ENCODE data around the gene AGBL1. TPM values are rescaled to one million over a fixed set of nuclear protein-coding genes. Genes with fewer than 3 reads are reported as not detected.
"Not testable (repeated sequence)": the region's sequence is repeated elsewhere in the genome, so short reads cannot be mapped to it uniquely, and the experiment has no call there.

Gene AGBL1
- total RNA-seq, 1 donor from 2014 or later: 5.5 TPM

DNA sequence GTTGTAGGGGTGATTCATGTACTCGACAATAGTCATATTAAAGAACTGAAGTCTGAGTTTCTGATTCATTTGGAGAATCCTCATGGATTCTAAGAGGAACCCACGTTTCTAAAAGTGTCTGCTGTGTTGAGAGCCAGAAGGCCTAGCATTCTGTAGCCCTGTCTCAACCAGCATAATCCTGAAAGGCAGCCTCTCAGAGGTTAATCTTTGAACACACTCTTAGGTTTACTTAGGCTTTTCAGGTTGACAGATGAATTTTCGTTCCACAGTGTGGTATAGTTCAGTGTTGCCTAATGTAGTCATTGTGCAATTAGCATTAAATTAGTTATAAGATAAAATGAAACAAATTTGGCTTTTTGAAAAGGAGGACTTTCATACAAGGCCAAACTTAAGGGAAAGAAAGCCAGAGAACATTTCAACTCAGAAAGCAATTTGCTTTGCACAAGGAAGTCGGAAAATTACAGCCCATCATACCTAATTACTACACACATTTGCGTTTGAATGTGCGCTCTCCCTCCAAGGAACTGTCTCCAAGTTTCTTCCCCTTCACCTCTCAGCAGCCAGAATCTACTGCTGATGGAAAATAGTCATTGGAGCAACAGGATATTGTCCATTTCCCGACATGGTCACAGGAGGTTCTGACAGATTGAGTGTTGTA, 42.0 kb downstream of the AGBL1 start:
- peaks cover 2% of the 10 kb centered on the region for H3K27me3 Mint-ChIP-seq (ENCODE audit: insufficient read depth, low read depth)
- no peaks in the 10 kb centered on the region for H3K4me1 Mint-ChIP-seq
- H3K9me3 ChIP-seq (ENCODE audit: low read depth): no peaks in the 10 kb centered on the region
- H3K27ac Mint-ChIP-seq: no peak overlapping the region
- no peak overlapping the region for H3K4me3 Mint-ChIP-seq
- H3K4me3 ChIP-seq: no peak overlapping the region
- no peak overlapping the region for H3K4me2 ChIP-seq
- H3K9ac ChIP-seq: no peak overlapping the region
- no peaks in the 10 kb centered on the region for H4K20me1 ChIP-seq (ENCODE audit: low read depth)
- no peak overlapping the region for H3K27ac ChIP-seq
- no peak for DNase-seq (ENCODE audit: low spot score)
- H3K36me3 ChIP-seq: no peaks in the 10 kb centered on the region
- no peaks in the 10 kb centered on the region for H3K27me3 ChIP-seq
- peaks cover 7% of the 10 kb centered on the region for H3F3A ChIP-seq (ENCODE audit: low read depth)
- no peaks in the 10 kb centered on the region for H3K79me2 ChIP-seq (ENCODE audit: low read depth)
- peaks cover 18% of the 10 kb centered on the region for H3K4me1 ChIP-seq
- no peaks in the 10 kb centered on the region for H3K36me3 Mint-ChIP-seq
- peak overlapping the region; percentile 37 for H2AFZ ChIP-seq (replicated peaks)
- TF ChIP-seq, protein P1, sequence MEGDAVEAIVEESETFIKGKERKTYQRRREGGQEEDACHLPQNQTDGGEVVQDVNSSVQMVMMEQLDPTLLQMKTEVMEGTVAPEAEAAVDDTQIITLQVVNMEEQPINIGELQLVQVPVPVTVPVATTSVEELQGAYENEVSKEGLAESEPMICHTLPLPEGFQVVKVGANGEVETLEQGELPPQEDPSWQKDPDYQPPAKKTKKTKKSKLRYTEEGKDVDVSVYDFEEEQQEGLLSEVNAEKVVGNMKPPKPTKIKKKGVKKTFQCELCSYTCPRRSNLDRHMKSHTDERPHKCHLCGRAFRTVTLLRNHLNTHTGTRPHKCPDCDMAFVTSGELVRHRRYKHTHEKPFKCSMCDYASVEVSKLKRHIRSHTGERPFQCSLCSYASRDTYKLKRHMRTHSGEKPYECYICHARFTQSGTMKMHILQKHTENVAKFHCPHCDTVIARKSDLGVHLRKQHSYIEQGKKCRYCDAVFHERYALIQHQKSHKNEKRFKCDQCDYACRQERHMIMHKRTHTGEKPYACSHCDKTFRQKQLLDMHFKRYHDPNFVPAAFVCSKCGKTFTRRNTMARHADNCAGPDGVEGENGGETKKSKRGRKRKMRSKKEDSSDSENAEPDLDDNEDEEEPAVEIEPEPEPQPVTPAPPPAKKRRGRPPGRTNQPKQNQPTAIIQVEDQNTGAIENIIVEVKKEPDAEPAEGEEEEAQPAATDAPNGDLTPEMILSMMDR (IDR thresholded peaks at IDR 0.05): no peak
- TF ChIP-seq EZH2phosphoT487 (IDR thresholded peaks at IDR 0.05) (no peak), EZH2 (IDR thresholded peaks at IDR 0.05) (no peak)
- H3K9me3 Mint-ChIP-seq: no peaks in the 10 kb centered on the region

DNA sequence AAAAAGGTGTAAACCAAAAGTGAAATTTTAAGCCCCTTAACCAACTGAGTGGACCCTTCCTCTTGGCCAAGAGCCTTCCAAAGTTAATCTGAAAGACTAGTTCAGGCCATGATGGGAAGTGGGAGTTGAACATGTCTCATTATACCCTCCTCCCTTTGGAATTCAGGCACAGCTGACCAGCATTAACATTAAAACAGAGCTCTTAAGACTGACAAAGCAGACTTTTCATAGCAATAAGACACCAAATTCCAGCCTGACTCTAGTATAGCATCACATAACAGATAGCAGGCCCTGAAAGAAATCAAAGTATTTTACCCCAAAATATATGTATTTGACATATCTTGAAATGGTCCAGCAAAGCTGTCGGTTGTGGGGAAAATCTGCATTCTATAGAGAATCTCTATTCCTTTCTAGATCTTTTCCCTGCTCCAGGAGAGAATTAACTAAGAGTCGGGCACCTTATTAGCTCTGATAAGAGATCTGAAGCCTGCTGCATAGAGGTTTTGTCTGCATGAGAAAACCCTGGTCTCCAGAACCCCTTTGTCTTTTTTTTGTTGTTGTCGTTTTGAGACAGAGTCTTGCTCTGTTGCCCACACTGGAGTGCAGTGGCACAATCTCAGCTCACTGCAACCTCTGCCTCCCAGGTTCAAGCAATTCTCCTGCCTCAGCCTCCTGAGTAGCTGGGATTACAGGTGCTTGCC, 43.2 kb downstream of the AGBL1 start:
- H3K27me3 Mint-ChIP-seq (ENCODE audit: insufficient read depth, low read depth); H3F3A ChIP-seq (ENCODE audit: low read depth); H3K79me2 ChIP-seq (ENCODE audit: low read depth); H3K27me3 ChIP-seq; H3K4me3 ChIP-seq; H3K4me2 ChIP-seq; H3K9me3 Mint-ChIP-seq; H3K9ac ChIP-seq; H2AFZ ChIP-seq (replicated peaks); H3K4me1 Mint-ChIP-seq; H4K20me1 ChIP-seq (ENCODE audit: low read depth); DNase-seq (ENCODE audit: low spot score); H3K4me3 Mint-ChIP-seq; H3K27ac Mint-ChIP-seq; H3K27ac ChIP-seq; H3K36me3 ChIP-seq; H3K9me3 ChIP-seq (ENCODE audit: low read depth); H3K36me3 Mint-ChIP-seq: not testable (repeated sequence)
- peaks cover 18% of the 10 kb centered on the region for H3K4me1 ChIP-seq

DNA sequence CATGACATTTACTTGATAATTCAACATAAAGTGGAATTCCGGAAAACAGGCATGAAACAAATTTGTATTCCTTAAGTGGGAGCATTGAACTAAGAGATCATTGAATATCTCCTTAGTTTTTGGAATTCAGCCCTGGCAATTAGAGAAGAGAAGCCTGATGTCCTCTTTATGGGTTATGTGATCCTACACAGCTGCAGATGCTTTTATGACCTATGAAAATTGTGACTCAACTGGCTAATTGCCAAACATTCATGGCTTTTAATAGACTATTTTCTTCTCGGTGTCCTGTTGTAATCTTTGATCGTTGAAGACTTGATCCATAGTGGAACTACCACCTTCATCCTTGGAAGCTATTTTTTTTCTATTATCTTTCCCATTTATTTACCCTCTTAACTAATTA, 46.1 kb downstream of the AGBL1 start:
- TF ChIP-seq EZH2 (IDR thresholded peaks at IDR 0.05) (no peak), EZH2phosphoT487 (IDR thresholded peaks at IDR 0.05) (no peak)
- TF ChIP-seq, protein P1 (IDR thresholded peaks at IDR 0.05): no peak
- no peak overlapping the region for H3K27ac Mint-ChIP-seq
- Histone ChIP-seq H3K9me3 (ENCODE audit: low read depth) (no peaks in the 10 kb centered on the region), H2AFZ (replicated peaks) (no peak overlapping the region), H4K20me1 (ENCODE audit: low read depth) (no peaks in the 10 kb centered on the region), H3K27me3 (no peaks in the 10 kb centered on the region), H3K4me2 (no peak overlapping the region), H3K9ac (no peak overlapping the region), H3F3A (ENCODE audit: low read depth) (peaks cover 7% of the 10 kb centered on the region), H3K4me1 (peaks cover 18% of the 10 kb centered on the region), H3K36me3 (no peaks in the 10 kb centered on the region), H3K4me3 (no peak overlapping the region), H3K79me2 (ENCODE audit: low read depth) (no peaks in the 10 kb centered on the region), H3K27ac (no peak overlapping the region)
- no peak overlapping the region for H3K4me3 Mint-ChIP-seq
- H3K4me1 Mint-ChIP-seq: no peaks in the 10 kb centered on the region
- H3K9me3 Mint-ChIP-seq: no peaks in the 10 kb centered on the region
- H3K27me3 Mint-ChIP-seq (ENCODE audit: insufficient read depth, low read depth): peaks cover under 1% of the 10 kb centered on the region
- no peak for DNase-seq (ENCODE audit: low spot score)
- H3K36me3 Mint-ChIP-seq: no peaks in the 10 kb centered on the region

DNA sequence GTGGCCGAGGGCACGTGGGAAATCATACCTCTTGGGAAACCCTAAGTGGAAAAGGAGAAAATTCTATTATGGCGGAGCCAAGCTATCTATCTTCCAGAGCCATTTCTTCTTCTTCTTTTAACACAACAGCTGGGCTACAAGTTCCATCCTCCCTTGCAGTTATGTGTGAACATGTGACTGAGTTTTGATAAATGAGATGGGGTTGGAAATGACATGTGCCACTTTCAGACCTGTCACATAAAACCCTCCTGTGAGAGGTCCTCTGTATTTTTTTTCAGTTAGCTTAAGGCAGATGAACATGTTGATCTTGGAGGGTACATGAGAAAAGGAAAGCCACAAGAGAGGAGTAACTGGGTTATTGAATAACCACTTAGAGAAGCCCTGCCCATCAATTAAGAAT, 47.9 kb downstream of the AGBL1 start:
- DNase-seq (ENCODE audit: low spot score): no peak

More for the DNA sequence above, 47.9 kb downstream of the AGBL1 start:
- H4K20me1 ChIP-seq (ENCODE audit: low read depth): no peaks in the 10 kb centered on the region
- no peak overlapping the region for H3K4me3 Mint-ChIP-seq
- no peak overlapping the region for H3K27ac ChIP-seq
- H3K4me2 ChIP-seq: no peak overlapping the region
- no peaks in the 10 kb centered on the region for H3K36me3 ChIP-seq
- H3K9ac ChIP-seq: no peak overlapping the region
- H3K9me3 ChIP-seq (ENCODE audit: low read depth): no peaks in the 10 kb centered on the region
- H3K9me3 Mint-ChIP-seq: no peaks in the 10 kb centered on the region
- no peaks in the 10 kb centered on the region for H3K27me3 ChIP-seq
- peaks cover 5% of the 10 kb centered on the region for H3K4me1 ChIP-seq
- H3K27me3 Mint-ChIP-seq (ENCODE audit: insufficient read depth, low read depth): no peaks in the 10 kb centered on the region
- H2AFZ ChIP-seq (replicated peaks): no peak overlapping the region
- no peaks in the 10 kb centered on the region for H3F3A ChIP-seq (ENCODE audit: low read depth)
- no peaks in the 10 kb centered on the region for H3K36me3 Mint-ChIP-seq
- no peaks in the 10 kb centered on the region for H3K79me2 ChIP-seq (ENCODE audit: low read depth)
- H3K4me1 Mint-ChIP-seq: no peaks in the 10 kb centered on the region
- TF ChIP-seq EZH2phosphoT487 (IDR thresholded peaks at IDR 0.05): no peak
- no peak for TF ChIP-seq EZH2 (IDR thresholded peaks at IDR 0.05)
- TF ChIP-seq, protein P1 (IDR thresholded peaks at IDR 0.05): no peak
- H3K27ac Mint-ChIP-seq: no peak overlapping the region
- no peak overlapping the region for H3K4me3 ChIP-seq

Measured in neural progenitor cell (in vitro differentiated cells).